HG02840 (cell line): Measurements from ENCODE around the gene OR2V2.
"Not testable (repeated sequence)": the region's sequence is repeated elsewhere in the genome, so short reads cannot be mapped to it uniquely, and the experiment has no call there.

Experiments
- ATAC-seq: cut with Tn5 transposase; IDR thresholded peaks from one replicate; pipeline ENCODE4 v1.9.1; 2021; ENCODE audit warnings: mild to moderate bottlenecking, moderate library complexity, moderate number of reproducible peaks; ENCODE audit not compliant: unreplicated experiment, low FRiP score

The OR2V2 gene, protein sequence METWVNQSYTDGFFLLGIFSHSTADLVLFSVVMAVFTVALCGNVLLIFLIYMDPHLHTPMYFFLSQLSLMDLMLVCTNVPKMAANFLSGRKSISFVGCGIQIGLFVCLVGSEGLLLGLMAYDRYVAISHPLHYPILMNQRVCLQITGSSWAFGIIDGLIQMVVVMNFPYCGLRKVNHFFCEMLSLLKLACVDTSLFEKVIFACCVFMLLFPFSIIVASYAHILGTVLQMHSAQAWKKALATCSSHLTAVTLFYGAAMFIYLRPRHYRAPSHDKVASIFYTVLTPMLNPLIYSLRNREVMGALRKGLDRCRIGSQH

DNA sequence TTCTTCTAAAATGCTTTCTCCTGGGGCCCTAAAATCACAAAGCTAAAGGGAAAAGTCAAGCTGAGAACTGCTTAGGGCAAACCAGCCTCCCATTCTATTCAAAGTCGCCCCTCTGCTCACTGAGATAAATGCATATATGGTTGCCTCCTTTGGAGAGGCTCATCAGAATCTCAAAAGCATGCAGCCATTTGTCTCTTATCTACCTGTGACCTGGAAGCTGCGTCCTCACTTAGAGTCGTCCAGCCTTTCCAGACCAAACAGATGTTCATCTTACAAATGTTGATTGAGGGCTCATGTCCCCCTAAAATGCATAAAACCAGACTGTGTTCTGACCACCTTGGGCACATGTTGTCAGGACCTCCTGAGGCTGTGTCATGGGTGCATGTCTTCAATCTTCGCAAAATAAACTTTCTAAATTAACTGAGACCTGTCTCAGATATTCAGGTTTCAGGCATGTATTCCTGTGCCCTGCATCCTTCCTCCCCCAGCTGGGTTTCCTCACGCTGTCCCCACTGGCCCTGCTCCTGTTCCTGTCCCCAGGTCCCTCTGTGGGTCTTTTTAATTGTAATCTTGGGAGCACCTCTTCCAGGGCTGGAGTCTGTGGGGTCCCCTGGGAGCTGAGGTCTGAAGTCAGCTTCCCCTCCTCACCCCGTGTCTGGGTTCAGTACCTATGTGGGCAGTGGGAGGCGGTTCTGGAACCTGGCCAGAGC, at the start of gene OR2V2:
Gene OR2V2 (plus strand): TSS at position 660 of the 710 bp plus-strand sequence. CDS start 7,357 bp downstream, outside the sequence.
- ATAC-seq, result not testable (repeated sequence)

DNA sequence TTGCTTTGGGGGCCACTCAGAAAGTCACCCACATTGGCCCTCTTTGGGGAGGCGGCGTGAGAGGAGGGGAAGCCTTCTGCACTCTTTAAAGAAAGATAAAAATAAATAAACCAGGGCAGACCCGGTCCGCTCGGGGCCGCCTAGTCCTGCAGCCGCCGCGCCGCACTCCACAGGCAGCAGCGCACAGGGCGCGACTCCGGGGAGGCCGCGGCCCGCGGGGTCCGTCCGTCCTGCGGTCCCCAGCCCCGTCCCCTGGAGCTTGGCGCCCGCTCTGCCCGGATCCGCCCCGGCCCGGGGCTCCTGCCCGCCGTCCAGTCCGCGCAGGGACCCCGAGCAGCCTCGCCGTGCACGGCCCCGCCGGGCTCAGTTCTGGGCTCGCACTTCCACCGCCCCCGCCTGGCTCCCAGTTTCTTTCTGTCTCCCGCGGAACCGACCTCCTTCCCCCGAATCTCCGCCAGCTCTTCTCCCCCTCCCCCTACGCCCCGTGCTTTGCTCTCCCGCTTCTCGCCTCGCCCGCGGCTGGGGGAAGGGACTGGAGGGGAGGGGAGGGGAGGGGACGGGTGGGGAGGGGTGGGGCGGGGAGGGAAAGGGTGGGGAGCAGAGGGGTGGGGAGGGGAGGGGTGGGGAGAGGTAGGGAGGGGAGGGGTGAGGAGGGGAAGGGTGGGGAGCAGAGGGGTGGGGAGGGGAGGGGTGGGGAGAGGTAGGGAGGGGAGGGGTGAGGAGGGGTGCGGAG, 49.5 kb upstream of the OR2V2 start:
- ATAC-seq, result not testable (repeated sequence)

DNA sequence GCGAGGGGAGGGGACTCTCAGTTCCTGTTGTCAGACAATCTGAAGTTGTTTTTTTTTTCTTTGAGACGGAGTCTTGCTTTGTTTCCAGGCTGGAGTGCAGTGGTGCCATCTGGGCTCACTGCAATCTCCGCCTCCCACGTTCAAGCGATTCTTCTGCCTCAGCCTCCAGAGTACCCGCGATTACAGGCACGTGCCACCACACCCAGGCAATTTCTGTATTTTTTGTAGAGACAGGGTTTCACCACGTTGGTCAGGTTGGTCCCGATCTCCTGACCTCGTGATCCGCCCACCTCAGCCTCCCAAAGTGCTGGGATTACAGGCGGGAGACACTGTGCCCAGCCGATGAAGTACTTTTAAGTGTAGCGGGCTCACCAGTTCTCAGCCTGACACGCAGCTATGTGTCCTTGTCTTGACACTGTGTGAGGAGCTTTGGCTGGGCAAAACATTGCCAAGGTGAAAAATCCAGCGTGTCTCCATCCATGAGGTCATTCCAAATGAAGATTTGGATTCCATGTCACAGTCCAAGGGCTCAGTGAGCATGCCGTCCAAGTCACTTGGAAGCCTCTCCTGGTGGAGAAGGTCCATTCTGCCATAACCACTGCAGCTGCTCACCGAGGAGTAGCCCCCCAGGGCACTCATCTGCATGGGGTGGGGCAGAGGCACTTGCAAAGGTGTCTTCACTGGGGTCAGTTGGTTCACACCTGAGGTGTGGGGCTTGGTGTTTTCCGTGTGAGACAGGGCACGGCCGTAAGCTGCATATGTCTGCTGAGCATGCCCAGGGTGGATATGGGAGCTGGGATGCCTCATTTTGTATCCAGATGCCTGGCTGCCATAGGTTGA, 48.4 kb upstream of the OR2V2 start:
- no peak for ATAC-seq

DNA sequence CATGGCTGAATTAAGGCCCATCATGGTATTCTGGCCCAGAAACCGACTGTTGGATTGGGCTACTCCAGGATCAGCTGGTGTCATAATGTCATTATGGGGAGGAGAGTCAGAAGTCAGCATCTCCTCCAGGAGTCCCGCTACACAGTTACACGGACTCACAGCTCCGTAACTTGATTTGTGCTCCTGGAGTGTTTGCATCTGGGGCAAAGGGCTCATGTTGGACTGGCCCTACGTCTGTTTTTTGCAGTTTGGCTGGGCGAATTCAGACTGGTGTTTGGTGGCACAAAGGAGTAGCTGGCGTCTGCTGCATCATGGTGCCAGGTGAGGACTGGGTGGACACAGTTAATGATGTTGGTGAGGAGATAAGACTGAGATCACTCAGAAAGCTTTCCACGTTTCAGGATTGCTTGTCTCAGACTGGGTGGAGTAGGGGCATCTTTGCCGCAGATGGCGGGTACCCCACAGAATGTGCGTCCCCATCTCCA, 47.7 kb upstream of the OR2V2 start:
- no peak for ATAC-seq

DNA sequence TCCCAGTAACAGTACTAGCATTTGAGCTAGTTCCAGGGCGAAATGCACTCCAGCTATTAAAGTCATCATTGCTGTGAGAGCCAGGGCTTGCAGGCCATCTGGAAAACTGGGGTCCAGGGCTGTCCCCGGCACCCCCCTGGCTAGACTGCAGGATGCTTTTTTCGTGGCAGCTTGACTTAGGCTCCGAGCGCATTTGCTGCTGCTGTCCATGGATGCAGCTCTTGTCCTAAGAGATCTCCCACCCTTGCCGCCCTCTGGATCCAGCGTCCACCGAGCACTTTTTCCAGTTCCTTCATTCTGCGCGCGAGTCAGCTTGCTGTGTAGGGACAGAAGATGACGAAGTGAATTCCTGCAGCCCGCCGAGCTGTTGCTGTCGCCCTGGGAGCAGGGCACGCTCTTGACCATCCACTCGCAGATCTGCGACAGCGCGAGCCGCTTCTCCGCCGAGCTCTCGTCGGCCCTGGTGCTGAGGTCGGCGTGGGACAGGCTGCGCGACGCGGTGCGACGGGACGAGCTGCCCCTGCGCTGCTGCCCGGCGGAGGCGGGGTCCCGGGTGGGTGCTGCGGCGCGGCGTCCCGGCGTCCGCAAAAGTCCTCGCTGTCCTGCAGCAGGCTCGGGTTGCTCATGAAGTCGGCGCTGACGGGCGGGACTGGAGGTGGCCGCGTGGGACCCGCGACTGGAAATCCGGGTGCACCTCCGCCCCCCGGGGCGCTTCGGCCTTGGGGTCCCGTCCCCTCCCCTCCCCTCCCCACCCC, 47.1 kb upstream of the OR2V2 start:
- no peak for ATAC-seq

DNA sequence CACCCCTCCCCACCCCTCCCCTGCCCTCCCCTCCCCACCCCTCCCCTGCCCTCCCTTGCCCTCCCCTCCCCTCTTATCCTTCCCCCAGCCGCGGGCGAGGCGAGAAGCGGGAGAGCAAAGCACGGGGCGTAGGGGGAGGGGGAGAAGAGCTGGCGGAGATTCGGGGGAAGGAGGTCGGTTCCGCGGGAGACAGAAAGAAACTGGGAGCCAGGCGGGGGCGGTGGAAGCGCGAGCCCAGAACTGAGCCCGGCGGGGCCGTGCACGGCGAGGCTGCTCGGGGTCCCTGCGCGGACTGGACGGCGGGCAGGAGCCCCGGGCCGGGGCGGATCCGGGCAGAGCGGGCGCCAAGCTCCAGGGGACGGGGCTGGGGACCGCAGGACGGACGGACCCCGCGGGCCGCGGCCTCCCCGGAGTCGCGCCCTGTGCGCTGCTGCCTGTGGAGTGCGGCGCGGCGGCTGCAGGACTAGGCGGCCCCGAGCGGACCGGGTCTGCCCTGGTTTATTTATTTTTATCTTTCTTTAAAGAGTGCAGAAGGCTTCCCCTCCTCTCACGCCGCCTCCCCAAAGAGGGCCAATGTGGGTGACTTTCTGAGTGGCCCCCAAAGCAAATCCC, 46.2 kb upstream of the OR2V2 start:
- ATAC-seq, result not testable (repeated sequence)

DNA sequence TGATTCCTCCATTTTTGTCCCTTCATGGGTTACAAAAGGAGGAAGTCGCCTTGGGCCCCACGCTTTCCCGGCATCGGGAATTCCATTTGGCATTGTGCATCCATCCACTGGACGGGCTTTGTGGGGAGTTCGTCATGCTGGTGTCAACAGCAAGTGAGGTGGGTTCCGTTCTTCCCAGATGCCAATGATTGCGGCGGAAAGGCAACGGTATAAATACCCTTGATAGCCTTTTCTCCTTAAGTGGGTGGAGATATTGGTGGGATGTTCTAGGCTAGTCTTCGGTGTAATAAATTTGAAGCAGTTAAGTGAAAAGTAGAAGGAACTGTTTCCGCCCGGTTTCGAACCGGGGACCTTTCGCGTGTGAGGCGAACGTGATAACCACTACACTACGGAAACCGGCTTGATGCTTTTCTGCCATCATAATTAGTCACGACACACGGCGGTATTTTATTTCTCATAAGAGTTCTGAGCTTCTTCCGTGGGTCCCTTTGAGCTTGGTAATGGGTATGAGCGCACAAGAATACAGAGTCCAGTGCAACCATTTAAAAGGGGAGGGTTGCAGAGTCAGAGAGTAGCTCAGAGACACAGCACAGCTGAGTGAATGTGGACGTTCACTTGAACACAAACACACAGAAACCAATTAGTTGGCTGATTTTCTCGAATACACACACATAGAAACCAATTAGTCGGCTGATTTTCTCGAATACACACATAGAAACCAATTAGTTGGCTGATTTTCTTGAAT, 45.3 kb upstream of the OR2V2 start:
- ATAC-seq, result not testable (repeated sequence)

DNA sequence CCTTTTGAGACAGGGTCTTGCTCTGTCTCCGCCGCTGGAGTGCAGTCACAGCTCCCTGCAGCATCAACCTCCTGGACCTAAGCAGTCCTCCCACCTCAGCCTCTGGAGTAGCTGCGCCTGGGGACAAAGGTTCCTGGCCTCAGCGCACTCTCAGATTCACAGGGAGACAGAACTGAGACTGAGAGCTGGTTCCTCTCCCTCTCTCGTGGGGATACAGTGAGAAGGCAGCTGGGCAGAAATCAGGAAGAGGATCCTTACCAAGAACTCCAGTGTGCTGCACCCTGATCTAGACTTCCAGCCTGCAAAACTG, 43.2 kb upstream of the OR2V2 start:
- ATAC-seq, result not testable (repeated sequence)

DNA sequence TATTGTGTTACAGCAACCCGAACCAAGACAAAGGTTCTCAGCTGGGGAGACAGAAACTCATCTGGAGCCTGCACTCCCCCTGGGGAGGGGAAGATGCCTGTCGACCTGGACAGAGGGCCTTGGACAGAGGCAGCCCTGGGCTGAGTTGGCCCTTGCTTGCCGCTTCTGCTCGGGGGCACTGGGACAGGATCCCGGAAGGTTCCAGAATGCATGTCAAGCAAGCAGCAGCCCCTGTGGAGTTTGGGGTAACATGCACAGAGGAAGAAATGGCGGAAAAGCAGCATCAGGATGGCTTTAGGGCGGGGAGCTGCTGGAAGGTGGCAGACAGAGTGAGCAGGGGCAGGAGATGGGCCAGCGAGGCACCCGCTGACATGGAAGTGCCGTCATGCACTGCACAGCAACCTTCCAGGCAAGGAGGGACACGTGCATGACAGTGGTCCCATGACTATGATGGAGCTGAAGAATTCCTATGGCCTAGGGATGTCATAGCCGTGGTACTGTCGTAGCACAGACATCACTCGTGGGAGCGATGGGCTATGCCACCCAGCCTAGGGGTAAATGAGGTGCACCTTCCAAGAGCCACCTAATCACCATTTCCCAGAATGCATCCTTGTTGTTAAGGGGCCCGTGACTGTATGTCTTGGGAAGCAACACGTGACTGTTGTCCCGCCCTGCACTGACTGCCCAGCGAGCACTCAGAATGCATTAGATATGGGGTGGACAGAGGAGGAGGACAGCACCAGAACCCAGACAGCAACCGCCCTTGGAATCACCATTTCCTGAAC, 42.6 kb upstream of the OR2V2 start:
- ATAC-seq, result not testable (repeated sequence)

DNA sequence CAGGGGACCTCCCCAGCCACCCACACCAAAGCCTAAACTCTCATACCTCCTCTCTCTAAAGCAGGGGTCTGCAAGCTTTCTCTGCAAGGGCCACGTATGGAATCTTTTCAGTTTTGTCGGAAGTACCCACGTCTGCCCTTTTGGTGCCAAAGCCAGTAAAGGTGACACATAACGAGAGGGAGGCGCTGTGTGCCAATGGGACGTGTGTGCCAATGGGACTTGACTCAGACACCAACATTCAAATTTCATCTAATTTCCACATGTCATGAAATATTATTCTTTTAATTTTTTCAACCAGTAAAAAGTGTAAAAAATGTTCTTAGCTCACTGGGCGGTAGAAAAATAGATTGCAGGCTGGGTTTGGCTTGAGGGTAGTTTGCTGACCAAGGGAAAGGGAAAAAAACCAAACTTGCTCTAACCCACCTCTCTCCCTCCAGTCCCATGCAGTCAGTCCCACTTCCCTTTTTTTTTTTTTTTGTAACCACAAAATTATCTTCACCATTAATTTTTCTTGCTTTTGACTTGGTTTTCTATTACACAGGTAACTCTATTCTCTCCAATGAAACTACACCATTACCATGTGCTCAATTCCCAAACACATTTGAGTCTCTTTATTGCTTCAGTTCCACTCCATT, 41.9 kb upstream of the OR2V2 start:
- ATAC-seq, result no peak

DNA sequence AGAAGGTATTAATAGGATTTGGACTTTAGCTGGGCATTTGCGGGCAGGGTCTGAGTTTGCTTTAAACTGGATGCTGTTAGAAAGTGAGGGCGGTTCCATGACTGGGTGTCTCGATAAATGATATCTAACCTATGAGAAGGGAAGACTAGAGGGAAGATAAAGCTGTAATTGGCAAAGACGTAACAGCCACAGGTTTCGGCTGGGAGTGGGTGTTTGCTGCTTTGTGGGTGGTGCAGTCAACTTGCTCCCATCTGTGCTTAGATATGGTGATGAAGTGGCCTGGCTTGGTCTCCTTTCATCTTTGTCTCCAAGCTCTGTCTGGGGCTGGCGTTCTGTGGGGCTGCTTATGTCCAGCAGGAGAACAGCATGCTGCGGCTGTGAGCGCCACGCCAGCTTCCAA, 39.7 kb upstream of the OR2V2 start:
- ATAC-seq, result no peak

DNA sequence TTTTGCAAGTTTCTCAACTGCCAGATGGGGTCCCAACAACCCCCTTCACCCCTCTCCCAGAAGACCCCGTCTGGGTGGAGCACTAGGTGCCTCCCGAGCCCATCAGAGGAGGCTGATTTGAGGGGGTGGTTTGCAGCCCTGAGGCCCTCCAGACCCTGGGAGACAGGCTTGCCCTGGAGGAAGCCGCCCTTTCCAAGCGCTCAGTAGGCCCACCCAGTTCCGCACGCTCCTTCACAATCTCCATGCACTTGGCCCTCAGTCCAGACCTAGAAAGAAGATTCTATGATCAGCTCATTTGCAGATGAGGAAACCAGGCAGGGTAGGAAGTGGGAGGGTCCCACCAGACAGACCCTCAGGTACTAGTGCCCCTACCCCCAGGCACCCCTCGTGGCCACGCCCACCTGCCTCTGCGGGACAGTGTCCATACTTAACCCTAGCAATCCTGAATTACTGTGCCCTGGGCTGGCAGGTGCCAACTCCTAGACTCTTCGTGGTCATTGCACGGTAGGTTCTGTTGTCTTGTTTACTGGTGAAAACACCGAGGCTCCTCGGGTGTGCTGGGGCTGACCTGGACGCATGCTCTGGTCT, 38.7 kb upstream of the OR2V2 start:
- ATAC-seq, result no peak

DNA sequence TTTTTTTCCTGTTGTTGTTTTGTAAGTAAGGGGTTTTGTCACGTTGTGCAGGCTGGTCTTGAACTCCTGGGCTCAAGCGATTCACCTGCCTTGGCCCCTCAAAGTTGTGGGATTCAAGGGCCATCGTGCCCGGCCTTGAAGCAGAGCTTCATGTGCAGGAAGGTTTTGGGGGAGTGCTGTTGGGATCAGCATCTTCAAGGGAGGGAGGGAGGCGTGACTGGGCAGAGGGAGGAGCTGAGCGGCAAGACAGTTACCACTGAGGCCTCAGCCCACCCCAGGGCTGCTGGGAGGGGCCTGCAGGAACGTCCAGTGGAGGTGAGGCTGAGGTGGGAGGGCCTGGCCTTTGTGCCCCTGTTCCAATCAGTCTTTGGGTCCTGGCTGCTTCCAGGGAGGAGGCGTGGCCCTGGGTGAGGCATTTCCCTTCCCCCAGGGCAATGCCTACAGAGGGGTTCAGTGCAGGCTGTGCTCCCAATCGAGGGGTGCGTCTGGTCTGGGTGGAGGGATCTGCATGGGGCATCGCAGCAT, 37.8 kb upstream of the OR2V2 start:
- no peak for ATAC-seq

DNA sequence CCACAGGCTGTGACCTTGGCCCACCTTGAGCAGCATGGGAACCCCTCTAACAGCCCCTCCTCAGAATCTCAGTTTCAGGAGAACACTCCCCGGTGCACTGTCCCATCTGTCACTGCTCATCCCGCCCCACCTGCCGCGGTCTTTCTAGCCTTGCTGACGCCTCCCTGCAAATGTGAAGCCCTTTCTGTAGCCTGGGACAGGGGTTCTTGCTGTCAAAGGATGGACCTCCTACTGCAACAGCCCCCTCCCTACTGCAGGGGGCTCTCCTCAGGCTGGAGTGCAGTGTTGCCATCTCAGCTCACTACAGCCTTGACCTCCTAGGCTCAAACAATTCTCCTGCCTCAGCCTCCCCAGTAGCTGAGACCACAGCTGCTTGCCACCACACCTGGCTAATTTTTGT, 36.4 kb upstream of the OR2V2 start:
- ATAC-seq, result no peak

DNA sequence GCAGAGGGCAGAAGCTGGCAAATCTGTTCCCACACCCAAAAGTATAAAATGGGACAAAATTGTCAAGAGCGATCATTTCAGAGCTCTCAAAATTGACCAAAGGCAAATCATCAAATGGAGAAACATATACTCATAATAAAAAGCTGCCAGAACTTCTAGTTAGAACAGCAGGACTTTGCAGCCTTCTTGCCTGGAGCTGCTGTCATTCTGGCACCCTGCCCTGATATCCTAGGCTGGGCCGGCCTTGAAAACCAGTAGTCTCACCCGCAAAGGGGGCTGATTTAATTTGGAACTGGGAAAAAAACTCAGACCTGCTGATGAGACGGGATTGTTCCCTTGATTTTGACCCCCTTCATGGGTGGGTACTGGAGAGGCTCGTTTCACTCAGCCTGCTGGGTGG, 34.9 kb upstream of the OR2V2 start:
- no peak for ATAC-seq

DNA sequence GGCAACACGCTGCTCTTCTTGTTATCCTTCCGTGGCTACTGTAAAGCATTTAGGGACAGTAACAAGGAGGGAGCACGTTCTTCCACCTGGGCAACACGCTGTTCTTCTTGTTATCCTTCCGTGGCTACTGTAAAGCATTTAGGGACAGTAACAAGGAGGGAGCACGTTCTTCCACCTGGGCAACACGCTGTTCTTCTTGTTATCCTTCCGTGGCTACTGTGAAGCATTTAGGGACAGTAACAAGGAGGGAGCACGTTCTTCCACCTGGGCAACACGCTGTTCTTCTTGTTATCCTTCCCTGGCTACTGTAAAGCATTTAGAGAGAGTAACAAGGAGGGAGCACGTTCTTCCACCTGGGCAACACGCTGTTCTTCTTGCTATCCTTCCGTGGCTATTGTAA, 33.8 kb upstream of the OR2V2 start:
- not testable (repeated sequence) for ATAC-seq
